ENCODE measurements around the gene HOXC6.
A peak's percentile ranks its signal among the peaks of the same experiment; 100 is the strongest.

Gene HOXC6

DNA sequence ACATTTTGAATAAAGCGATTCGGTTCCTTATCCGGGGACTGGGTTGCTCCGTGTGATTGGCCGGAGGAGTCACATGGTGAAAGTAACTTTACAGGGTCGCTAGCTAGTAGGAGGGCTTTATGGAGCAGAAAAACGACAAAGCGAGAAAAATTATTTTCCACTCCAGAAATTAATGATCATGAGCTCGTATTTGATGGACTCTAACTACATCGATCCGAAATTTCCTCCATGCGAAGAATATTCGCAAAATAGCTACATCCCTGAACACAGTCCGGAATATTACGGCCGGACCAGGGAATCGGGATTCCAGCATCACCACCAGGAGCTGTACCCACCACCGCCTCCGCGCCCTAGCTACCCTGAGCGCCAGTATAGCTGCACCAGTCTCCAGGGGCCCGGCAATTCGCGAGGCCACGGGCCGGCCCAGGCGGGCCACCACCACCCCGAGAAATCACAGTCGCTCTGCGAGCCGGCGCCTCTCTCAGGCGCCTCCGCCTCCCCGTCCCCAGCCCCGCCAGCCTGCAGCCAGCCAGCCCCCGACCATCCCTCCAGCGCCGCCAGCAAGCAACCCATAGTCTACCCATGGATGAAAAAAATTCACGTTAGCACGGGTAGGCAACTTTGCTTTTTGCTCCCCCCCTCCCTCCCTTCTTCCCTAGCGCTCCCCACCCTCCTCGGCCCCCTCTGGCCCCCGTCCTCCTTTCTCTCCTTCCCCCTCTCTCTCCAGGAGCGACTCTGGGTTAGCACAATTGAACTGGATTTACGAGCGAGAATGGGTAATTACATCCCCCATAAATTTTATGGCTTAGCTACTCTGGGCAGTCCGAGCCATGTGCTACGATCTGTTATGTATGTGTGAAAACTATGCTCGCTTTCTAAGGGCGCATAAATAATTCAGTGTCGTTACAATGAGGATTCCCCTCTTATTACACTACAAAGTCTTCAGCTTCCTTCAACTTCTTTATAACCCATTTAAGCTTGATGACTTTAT is 25.8 kb downstream of the HOXC6 start, which contains the start of gene HOXC4:
TSS of gene HOXC4 (plus strand) at position 85 of the 991 bp plus-strand sequence. CDS start at position 173, 88 bp downstream.
- Histone ChIP-seq H3K9me3 (no peaks in the 10 kb centered on the region), H3K36me3 (no peaks in the 10 kb centered on the region), H3K4me3 (peak within 1 kb of the TSS; percentile 40 to 54), H3K27me3 (no peaks in the 10 kb centered on the region), H3K4me1 (peaks cover 0 to 28% (median 18%) of the 10 kb centered on the region in 4 donors), H3K27ac (peak within 1 kb of the TSS; percentile 49 to 69)
- TF ChIP-seq, protein P1, sequence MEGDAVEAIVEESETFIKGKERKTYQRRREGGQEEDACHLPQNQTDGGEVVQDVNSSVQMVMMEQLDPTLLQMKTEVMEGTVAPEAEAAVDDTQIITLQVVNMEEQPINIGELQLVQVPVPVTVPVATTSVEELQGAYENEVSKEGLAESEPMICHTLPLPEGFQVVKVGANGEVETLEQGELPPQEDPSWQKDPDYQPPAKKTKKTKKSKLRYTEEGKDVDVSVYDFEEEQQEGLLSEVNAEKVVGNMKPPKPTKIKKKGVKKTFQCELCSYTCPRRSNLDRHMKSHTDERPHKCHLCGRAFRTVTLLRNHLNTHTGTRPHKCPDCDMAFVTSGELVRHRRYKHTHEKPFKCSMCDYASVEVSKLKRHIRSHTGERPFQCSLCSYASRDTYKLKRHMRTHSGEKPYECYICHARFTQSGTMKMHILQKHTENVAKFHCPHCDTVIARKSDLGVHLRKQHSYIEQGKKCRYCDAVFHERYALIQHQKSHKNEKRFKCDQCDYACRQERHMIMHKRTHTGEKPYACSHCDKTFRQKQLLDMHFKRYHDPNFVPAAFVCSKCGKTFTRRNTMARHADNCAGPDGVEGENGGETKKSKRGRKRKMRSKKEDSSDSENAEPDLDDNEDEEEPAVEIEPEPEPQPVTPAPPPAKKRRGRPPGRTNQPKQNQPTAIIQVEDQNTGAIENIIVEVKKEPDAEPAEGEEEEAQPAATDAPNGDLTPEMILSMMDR (IDR thresholded peaks at IDR 0.05), result no peak
- no peak for DNase-seq
- intact Hi-C loops (cut with DNase I; ENCODE audit: low total_unique reads), result no loop called here

DNA sequence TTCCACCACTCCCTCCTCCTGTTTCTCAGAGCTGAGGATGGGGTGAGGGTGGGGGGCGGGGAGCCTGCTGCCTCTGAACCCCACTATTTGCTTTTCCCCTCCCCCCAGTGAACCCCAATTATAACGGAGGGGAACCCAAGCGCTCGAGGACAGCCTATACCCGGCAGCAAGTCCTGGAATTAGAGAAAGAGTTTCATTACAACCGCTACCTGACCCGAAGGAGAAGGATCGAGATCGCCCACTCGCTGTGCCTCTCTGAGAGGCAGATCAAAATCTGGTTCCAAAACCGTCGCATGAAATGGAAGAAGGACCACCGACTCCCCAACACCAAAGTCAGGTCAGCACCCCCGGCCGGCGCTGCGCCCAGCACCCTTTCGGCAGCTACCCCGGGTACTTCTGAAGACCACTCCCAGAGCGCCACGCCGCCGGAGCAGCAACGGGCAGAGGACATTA is 26.5 kb downstream of the HOXC6 start:
- no peaks in the 10 kb centered on the region for H3K9me3 ChIP-seq
- H3K27me3 ChIP-seq, result no peaks in the 10 kb centered on the region
- H3K4me1 ChIP-seq, result peaks cover 0 to 29% (median 24%) of the 10 kb centered on the region in 4 donors
- DNase-seq, result no peak
- peak overlapping the region in 1 of 2 donors; percentile 54 for H3K4me3 ChIP-seq
- H3K36me3 ChIP-seq, result no peaks in the 10 kb centered on the region
- H3K27ac ChIP-seq, result peak overlapping the region in 1 of 2 donors; percentile 69
- intact Hi-C loops (cut with DNase I; ENCODE audit: low total_unique reads), result no loop called here
- TF ChIP-seq, protein P1 (IDR thresholded peaks at IDR 0.05), result no peak

DNA sequence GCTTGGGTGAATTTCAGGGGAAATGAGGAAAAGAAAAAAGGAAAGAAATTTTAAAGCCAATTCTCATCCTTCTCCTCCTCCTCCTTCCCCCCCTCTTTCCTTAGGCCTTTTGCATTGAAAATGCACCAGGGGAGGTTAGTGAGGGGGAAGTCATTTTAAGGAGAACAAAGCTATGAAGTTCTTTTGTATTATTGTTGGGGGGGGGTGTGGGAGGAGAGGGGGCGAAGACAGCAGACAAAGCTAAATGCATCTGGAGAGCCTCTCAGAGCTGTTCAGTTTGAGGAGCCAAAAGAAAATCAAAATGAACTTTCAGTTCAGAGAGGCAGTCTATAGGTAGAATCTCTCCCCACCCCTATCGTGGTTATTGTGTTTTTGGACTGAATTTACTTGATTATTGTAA is 27.3 kb downstream of the HOXC6 start:
- Histone ChIP-seq H3K9me3 (no peaks in the 10 kb centered on the region), H3K36me3 (no peaks in the 10 kb centered on the region), H3K4me1 (peaks cover 0 to 29% (median 24%) of the 10 kb centered on the region in 4 donors), H3K4me3 (no peak overlapping the region), H3K27me3 (no peaks in the 10 kb centered on the region), H3K27ac (no peak overlapping the region)
- DNase-seq, result no peak
- TF ChIP-seq, protein P1 (IDR thresholded peaks at IDR 0.05), result no peak
- intact Hi-C loops (cut with DNase I; ENCODE audit: low total_unique reads), result no loop called here

DNA sequence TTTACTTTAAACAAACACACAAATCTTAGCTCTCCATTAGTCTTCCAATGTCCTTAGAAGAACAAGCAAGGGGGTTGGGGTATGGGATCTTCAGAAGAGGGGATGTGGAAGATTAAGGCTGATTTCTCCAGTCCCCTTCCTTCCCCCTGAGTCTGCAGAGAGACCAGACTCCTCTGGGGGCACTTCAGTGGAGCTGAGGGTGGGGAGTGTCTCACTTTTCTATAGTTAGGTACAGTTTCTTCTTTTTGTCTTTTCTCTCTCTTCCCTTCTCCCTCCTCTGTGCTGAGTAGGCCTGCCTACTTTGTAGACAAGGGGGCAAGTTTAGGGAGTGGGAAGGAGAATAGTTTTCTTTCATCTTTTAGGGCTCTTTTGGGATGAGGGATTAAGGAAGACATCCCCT is 27.9 kb downstream of the HOXC6 start:
- no peaks in the 10 kb centered on the region for H3K27me3 ChIP-seq
- H3K27ac ChIP-seq, result no peak overlapping the region
- TF ChIP-seq, protein P1 (IDR thresholded peaks at IDR 0.05), result no peak
- H3K4me3 ChIP-seq, result no peak overlapping the region
- no peaks in the 10 kb centered on the region for H3K36me3 ChIP-seq
- intact Hi-C loops (cut with DNase I; ENCODE audit: low total_unique reads), result no loop called here
- H3K4me1 ChIP-seq, result peaks cover 0 to 29% (median 24%) of the 10 kb centered on the region in 4 donors
- H3K9me3 ChIP-seq, result no peaks in the 10 kb centered on the region
- no peak for DNase-seq

DNA sequence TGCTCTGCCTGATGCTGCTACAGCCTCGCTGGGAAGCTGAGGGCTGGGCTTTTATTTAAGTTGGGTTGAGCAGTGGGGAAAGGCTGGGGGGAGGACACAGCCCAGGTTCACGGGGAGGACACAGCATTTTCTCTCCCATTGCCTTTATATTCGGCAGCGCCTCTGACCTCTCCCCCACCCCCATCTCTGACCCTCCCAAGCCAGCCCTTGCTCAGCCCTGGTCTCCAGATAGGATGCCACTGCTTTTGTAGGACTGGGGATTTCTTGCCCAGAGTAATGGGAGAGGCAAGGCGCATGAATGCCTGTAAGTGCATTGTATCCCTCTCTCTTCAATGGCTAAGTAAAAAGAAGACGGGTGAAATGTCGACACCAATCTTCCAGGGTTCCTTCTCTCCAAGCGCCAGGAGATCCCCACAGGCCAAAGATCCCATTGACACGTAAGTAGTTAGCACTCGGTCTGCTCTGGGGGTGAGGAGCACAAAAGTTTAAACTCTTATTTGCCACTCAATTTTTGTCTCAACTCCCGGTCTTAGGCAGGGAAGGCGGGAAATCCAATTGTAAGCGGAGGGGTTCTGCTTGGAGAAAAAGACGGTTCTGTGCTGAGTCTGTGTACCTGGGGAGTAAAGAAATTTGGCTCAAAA is 30.0 kb downstream of the HOXC6 start:
- Histone ChIP-seq H3K4me3 (no peak overlapping the region), H3K4me1 (peaks cover 0 to 11% (median 8%) of the 10 kb centered on the region in 4 donors), H3K9me3 (no peaks in the 10 kb centered on the region), H3K36me3 (no peaks in the 10 kb centered on the region), H3K27me3 (no peaks in the 10 kb centered on the region), H3K27ac (no peak overlapping the region)
- intact Hi-C loops (cut with DNase I; ENCODE audit: low total_unique reads), result no loop called here
- DNase-seq, result no peak
- TF ChIP-seq, protein P1 (IDR thresholded peaks at IDR 0.05), result no peak

Data from tibial artery (tissue), 4 donors.